Sigmoid colon (tissue), 4 donors: ENCODE data around the gene CD44.

Experiments used
- POLR2A ChIP-seq, 2 donors: fragments of 450-650 bp; IDR thresholded peaks; one replicate each; pipeline ENCODE4 v1.6.1; 2016; ENCODE audit warnings: antibody characterized with exemption in 2 of 2, mild to moderate bottlenecking in 2 of 2, moderate library complexity in 2 of 2
- POLR2AphosphoS5 ChIP-seq, 4 donors: sonication (generic); formaldehyde crosslinking; IDR thresholded peaks; one replicate each; pipeline ENCODE4 v1.6.1; 2017; ENCODE audit warnings: antibody characterized with exemption in 4 of 4
- TF ChIP-seq, protein P1 (sequence below), 4 experiments: fragments of 450-650 bp in 3 of 4; fragments of 200-600 bp in 1 of 4; IDR thresholded peaks; one replicate each; pipeline ENCODE4 v1.5.1; 2016 to 2019; ENCODE audit warnings: antibody characterized with exemption in 4 of 4, mild to moderate bottlenecking in 3 of 4, moderate library complexity in 2 of 4

DNA sequence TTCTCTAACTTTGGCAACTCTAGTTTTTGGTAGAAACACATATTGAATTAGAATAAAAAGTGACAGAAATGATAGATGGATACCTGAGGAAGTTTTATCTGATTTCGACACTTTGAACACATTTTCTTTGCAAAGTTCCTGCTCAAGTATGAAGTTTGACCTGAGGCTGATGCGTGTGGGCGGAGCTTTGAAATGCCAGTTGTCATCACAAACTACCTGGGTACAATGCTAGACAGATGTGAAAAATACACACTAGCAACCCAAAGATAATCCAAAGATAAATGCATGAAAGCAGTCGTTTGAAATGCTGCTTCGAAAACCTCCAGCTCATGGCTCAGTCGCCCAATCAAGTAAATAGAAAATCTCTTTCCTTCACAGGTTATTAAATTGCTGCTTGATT, 54.8 kb downstream of the CD44 start:
- TF ChIP-seq, protein P1, sequence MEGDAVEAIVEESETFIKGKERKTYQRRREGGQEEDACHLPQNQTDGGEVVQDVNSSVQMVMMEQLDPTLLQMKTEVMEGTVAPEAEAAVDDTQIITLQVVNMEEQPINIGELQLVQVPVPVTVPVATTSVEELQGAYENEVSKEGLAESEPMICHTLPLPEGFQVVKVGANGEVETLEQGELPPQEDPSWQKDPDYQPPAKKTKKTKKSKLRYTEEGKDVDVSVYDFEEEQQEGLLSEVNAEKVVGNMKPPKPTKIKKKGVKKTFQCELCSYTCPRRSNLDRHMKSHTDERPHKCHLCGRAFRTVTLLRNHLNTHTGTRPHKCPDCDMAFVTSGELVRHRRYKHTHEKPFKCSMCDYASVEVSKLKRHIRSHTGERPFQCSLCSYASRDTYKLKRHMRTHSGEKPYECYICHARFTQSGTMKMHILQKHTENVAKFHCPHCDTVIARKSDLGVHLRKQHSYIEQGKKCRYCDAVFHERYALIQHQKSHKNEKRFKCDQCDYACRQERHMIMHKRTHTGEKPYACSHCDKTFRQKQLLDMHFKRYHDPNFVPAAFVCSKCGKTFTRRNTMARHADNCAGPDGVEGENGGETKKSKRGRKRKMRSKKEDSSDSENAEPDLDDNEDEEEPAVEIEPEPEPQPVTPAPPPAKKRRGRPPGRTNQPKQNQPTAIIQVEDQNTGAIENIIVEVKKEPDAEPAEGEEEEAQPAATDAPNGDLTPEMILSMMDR (IDR thresholded peaks at IDR 0.05): no peak
- TF ChIP-seq POLR2A (IDR thresholded peaks at IDR 0.05) (no peak), POLR2AphosphoS5 (IDR thresholded peaks at IDR 0.05) (no peak)
